ENCODE results near the gene COL4A4. TPM values are rescaled to one million over a fixed set of nuclear protein-coding genes. Genes with fewer than 3 reads are reported as not detected.

Gene COL4A4
- total RNA-seq, 1 experiment from 2014 or later = 0.55 TPM

DNA sequence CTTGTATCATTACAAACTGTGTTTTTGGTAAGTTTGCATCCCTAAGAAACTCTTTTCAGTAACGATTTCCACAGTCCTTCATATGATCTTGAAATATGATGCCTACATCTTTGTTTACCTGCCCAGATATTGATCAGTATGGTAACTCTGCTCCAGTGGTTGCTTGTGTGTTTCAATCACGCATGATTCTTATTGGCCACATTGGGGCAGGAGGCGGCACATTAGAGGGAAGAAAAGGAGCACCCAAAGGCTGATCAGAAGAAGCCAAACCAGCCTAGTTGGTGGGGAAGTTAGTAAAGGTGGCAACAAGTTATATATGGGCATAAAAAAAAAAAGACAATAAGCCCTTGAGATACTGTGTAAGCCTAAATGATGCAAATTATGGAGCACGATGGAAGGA lies 169.2 kb downstream of the COL4A4 start:
- Histone ChIP-seq H3K27ac (ENCODE audit: low read length) (peak overlapping the region; percentile 84), H3K9me3 (ENCODE audit: low read length) (no peaks in the 10 kb centered on the region), H3K4me1 (ENCODE audit: insufficient read depth, low read length) (peaks cover 25% of the 10 kb centered on the region), H3K9me2 (replicated peaks; ENCODE audit: low read length) (no peaks in the 10 kb centered on the region), H3K79me2 (ENCODE audit: low read length) (no peaks in the 10 kb centered on the region), H2AFZ (ENCODE audit: low read length) (no peak overlapping the region), H4K20me1 (ENCODE audit: low read length) (no peaks in the 10 kb centered on the region), H3K36me3 (ENCODE audit: low read depth, low read length) (no peaks in the 10 kb centered on the region), H3K27me3 (ENCODE audit: low read length) (no peaks in the 10 kb centered on the region), H3F3A (ENCODE audit: low read length, unreplicated experiment) (no peaks in the 10 kb centered on the region), H3K4me3 (ENCODE audit: low read length) (peak overlapping the region; percentile 57; the same call in 1 of the 2 replicates), H3K4me2 (ENCODE audit: low read length) (peak overlapping the region; percentile 83), H3K9ac (ENCODE audit: low read length) (no peak overlapping the region)
- CTCF ChIA-PET = no interaction called here
- no TSS peak for BruUV-seq (replicated peaks)
- no peak for TF ChIP-seq EZH2phosphoT487 (IDR thresholded peaks at IDR 0.05; ENCODE audit: borderline replicate concordance, low read length)
- TF ChIP-seq, protein P1, sequence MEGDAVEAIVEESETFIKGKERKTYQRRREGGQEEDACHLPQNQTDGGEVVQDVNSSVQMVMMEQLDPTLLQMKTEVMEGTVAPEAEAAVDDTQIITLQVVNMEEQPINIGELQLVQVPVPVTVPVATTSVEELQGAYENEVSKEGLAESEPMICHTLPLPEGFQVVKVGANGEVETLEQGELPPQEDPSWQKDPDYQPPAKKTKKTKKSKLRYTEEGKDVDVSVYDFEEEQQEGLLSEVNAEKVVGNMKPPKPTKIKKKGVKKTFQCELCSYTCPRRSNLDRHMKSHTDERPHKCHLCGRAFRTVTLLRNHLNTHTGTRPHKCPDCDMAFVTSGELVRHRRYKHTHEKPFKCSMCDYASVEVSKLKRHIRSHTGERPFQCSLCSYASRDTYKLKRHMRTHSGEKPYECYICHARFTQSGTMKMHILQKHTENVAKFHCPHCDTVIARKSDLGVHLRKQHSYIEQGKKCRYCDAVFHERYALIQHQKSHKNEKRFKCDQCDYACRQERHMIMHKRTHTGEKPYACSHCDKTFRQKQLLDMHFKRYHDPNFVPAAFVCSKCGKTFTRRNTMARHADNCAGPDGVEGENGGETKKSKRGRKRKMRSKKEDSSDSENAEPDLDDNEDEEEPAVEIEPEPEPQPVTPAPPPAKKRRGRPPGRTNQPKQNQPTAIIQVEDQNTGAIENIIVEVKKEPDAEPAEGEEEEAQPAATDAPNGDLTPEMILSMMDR (conservative IDR thresholded peaks at IDR 0.05; ENCODE audit: low read depth, low read length) = no peak
- no peak for TF ChIP-seq EZH2 (IDR thresholded peaks at IDR 0.05; ENCODE audit: low read length, unreplicated experiment)
- POLR2A ChIA-PET (ENCODE audit: unreplicated experiment) = no interaction called here
- intact Hi-C loops (cut with micrococcal nuclease) = no loop called here
- ATAC-seq = no peak
- no peak for DNase-seq

GRCh38 chr2:226993171-226993570 lies 170.8 kb downstream of the COL4A4 start:
- BruUV-seq (replicated peaks) = no TSS peak
- intact Hi-C loops (cut with micrococcal nuclease) = no loop called here

DNA sequence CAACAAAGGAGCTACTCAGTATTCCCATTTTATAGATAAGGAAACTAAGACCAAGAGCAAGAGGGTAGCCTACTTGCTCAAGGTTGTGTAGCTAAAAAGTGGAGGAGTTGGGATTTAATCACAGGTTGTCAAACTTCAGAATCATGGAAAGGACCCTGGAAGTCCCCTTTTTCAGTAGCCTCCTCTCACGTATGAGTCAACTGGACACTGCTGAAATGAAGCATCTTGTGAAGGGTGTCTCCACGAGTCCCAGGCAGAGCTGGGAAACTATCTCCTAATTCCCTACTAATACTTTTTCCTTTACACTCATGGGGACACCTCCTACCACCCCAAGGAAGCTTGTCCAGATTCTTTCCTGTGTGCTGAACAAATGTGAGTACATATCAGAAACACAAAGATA lies 172.3 kb downstream of the COL4A4 start:
- H3K27ac ChIP-seq (ENCODE audit: low read length) = no peak overlapping the region
- CTCF ChIA-PET = no interaction called here

More at GRCh38 chr2:226993171-226993570, 170.8 kb downstream of the COL4A4 start:
- ChIA-PET POLR2A (ENCODE audit: unreplicated experiment) (no interaction called here), CTCF (no interaction called here)
- H3K27ac ChIP-seq (ENCODE audit: low read length) = no peak overlapping the region
- no peak overlapping the region for H3K9ac ChIP-seq (ENCODE audit: low read length)
- no peaks in the 10 kb centered on the region for H3K79me2 ChIP-seq (ENCODE audit: low read length)
- H4K20me1 ChIP-seq (ENCODE audit: low read length) = no peaks in the 10 kb centered on the region
- no peaks in the 10 kb centered on the region for H3F3A ChIP-seq (ENCODE audit: low read length, unreplicated experiment)
- H3K9me2 ChIP-seq (replicated peaks; ENCODE audit: low read length) = no peaks in the 10 kb centered on the region
- H3K27me3 ChIP-seq (ENCODE audit: low read length) = no peaks in the 10 kb centered on the region
- no peak for DNase-seq
- ATAC-seq = no peak
- no peak overlapping the region for H3K4me3 ChIP-seq (ENCODE audit: low read length)
- H3K4me2 ChIP-seq (ENCODE audit: low read length) = no peak overlapping the region
- H3K4me1 ChIP-seq (ENCODE audit: insufficient read depth, low read length) = peaks cover 25% of the 10 kb centered on the region
- no peaks in the 10 kb centered on the region for H3K36me3 ChIP-seq (ENCODE audit: low read depth, low read length)
- no peak overlapping the region for H2AFZ ChIP-seq (ENCODE audit: low read length)
- TF ChIP-seq EZH2 (IDR thresholded peaks at IDR 0.05; ENCODE audit: low read length, unreplicated experiment) = no peak
- TF ChIP-seq EZH2phosphoT487 (IDR thresholded peaks at IDR 0.05; ENCODE audit: borderline replicate concordance, low read length) = no peak
- TF ChIP-seq, protein P1 (conservative IDR thresholded peaks at IDR 0.05; ENCODE audit: low read depth, low read length) = no peak
- H3K9me3 ChIP-seq (ENCODE audit: low read length) = no peaks in the 10 kb centered on the region

More for the DNA sequence above, 172.3 kb downstream of the COL4A4 start:
- Histone ChIP-seq H3K9me2 (replicated peaks; ENCODE audit: low read length) (no peaks in the 10 kb centered on the region), H3F3A (ENCODE audit: low read length, unreplicated experiment) (no peaks in the 10 kb centered on the region), H3K79me2 (ENCODE audit: low read length) (no peaks in the 10 kb centered on the region), H3K4me1 (ENCODE audit: insufficient read depth, low read length) (peaks cover 25% of the 10 kb centered on the region), H2AFZ (ENCODE audit: low read length) (no peak overlapping the region), H3K4me3 (ENCODE audit: low read length) (no peak overlapping the region), H3K36me3 (ENCODE audit: low read depth, low read length) (no peaks in the 10 kb centered on the region), H3K9me3 (ENCODE audit: low read length) (no peaks in the 10 kb centered on the region), H3K27me3 (ENCODE audit: low read length) (no peaks in the 10 kb centered on the region), H3K4me2 (ENCODE audit: low read length) (no peak overlapping the region), H3K9ac (ENCODE audit: low read length) (no peak overlapping the region), H4K20me1 (ENCODE audit: low read length) (no peaks in the 10 kb centered on the region)
- BruUV-seq (replicated peaks) = no TSS peak
- TF ChIP-seq EZH2phosphoT487 (IDR thresholded peaks at IDR 0.05; ENCODE audit: borderline replicate concordance, low read length) (no peak), EZH2 (IDR thresholded peaks at IDR 0.05; ENCODE audit: low read length, unreplicated experiment) (no peak)
- ATAC-seq (no peak), DNase-seq (no peak)
- intact Hi-C loops (cut with micrococcal nuclease) = no loop called here
- POLR2A ChIA-PET (ENCODE audit: unreplicated experiment) = interaction anchor here (0.6 kb wide), 1 partner anchor 100 kb away, joined by 3 read pairs; no protein-coding TSS in a partner anchor

All from PC-3 (cell line).